ENCODE data around the gene IQSEC1. TPM values are rescaled to one million over a fixed set of nuclear protein-coding genes. Genes with fewer than 3 reads are reported as not detected.
A peak's percentile ranks its signal among the peaks of the same experiment; 100 is the strongest.

The IQSEC1 gene
- total RNA-seq, 2 experiments from 2014 or later = 36.8 to 40.4 TPM

DNA sequence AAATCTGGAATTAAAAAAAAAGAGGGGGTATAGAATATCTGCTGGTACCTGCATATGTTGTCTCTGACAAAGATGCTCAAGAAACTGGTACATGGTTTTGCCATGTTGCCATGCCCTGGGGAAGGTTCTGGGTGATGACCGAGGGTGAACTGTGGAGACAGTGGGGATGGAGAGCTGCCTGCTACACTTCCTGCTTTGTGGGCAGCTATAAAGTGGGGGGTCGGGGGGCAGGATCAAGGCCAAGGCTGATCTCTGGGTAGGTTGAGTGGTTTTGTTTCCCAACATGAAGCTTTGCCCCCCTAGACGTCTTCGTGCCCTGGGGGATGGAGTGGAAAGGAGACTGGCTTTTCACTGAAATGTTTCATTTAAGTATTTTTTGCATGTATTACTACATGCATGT lies 74.6 kb downstream of the IQSEC1 start:
- H3K36me3 Mint-ChIP-seq (ENCODE audit: low read depth) = peaks cover 28% of the 10 kb centered on the region
- H3K27ac Mint-ChIP-seq = no peak overlapping the region
- H3K27me3 Mint-ChIP-seq = no peaks in the 10 kb centered on the region
- peaks cover 64% of the 10 kb centered on the region for H3K4me1 Mint-ChIP-seq
- intact Hi-C loops (cut with DNase I, micrococcal nuclease) = loop anchor here in 1 of 2 experiments (5.0 kb wide), 2 partner anchors 419 to 441 kb away; partner anchors contain the start of gene MKRN2
- no peaks in the 10 kb centered on the region for H3K9me3 Mint-ChIP-seq (ENCODE audit: low read depth)
- H3K4me3 Mint-ChIP-seq = no peak overlapping the region
- ATAC-seq (no peak), DNase-seq (no peak)
- ChIA-PET POLR2A (no interaction called here), CTCF (interaction anchor here (0.6 to 1.9 kb wide), 4 partner anchors 10 to 121 kb away, joined by 3 to 5 read pairs (median 5); no protein-coding TSS in a partner anchor)

DNA sequence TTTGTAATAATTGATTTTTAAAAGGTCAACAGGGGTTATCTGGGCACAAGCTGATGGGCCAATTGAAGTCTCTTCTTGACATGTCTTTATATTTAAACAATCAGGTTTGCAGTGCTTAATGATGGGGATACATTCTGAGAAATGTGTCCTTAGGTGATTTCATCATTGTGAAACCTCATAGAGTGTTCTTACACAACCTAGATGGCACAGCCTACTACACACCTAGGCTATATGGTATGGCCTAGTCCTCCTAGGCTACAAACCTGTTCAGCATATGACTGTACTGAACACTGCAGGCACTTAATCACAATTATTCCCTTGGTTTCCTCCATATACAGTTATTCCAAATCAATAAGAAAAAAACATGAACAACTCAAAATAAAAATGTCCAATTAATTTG lies 75.8 kb downstream of the IQSEC1 start:
- CTCF ChIA-PET = interaction anchor here (0.6 kb wide), 1 partner anchor 124 kb away, joined by 3 read pairs; no protein-coding TSS in a partner anchor
- DNase-seq (no peak), ATAC-seq (no peak)
- H3K4me3 Mint-ChIP-seq = no peak overlapping the region
- peaks cover 25% of the 10 kb centered on the region for H3K36me3 Mint-ChIP-seq (ENCODE audit: low read depth)
- H3K4me1 Mint-ChIP-seq = peaks cover 59% of the 10 kb centered on the region
- intact Hi-C loops (cut with DNase I, micrococcal nuclease) = loop anchor here in 1 of 2 experiments (5.0 kb wide), 2 partner anchors 420 to 440 kb away; partner anchors contain the start of gene MKRN2
- POLR2A ChIA-PET = no interaction called here
- H3K9me3 Mint-ChIP-seq (ENCODE audit: low read depth) = no peaks in the 10 kb centered on the region
- no peak overlapping the region for H3K27ac Mint-ChIP-seq
- H3K27me3 Mint-ChIP-seq = no peaks in the 10 kb centered on the region

GRCh38 chr3:12996181-12996506 lies 77.1 kb downstream of the IQSEC1 start:
- ATAC-seq (no peak), DNase-seq (no peak)
- Mint-ChIP-seq H3K27me3 (no peaks in the 10 kb centered on the region), H3K36me3 (ENCODE audit: low read depth) (peaks cover 16% of the 10 kb centered on the region), H3K9me3 (ENCODE audit: low read depth) (no peaks in the 10 kb centered on the region), H3K4me3 (no peak overlapping the region), H3K4me1 (peaks cover 56% of the 10 kb centered on the region), H3K27ac (no peak overlapping the region)
- POLR2A ChIA-PET = interaction anchor here (1.7 kb wide), 1 partner anchor 16 kb away, joined by 6 read pairs; no protein-coding TSS in a partner anchor
- CTCF ChIA-PET = interaction anchor here (0.6 to 4.0 kb wide), 12 partner anchors 10 to 276 kb away, joined by 3 to 32 read pairs (median 4); no protein-coding TSS in a partner anchor
- intact Hi-C loops (cut with DNase I, micrococcal nuclease) = loop anchor here in 1 of 2 experiments (5.0 kb wide), 2 partner anchors 421 to 439 kb away; partner anchors contain the start of gene MKRN2

GRCh38 chr3:12995389-12996180 lies 77.6 kb downstream of the IQSEC1 start:
- ChIA-PET CTCF (interaction anchor here (0.6 to 4.0 kb wide), 19 partner anchors 10 to 446 kb away, joined by 3 to 32 read pairs (median 3); partner anchors contain the start of gene IQSEC1), POLR2A (interaction anchor here (1.3 to 1.7 kb wide), 2 partner anchors 15 to 16 kb away, joined by 4 to 6 read pairs; no protein-coding TSS in a partner anchor)
- Mint-ChIP-seq H3K4me3 (peak overlapping the region; percentile 90), H3K27me3 (no peaks in the 10 kb centered on the region), H3K9me3 (ENCODE audit: low read depth) (no peaks in the 10 kb centered on the region), H3K4me1 (peaks cover 58% of the 10 kb centered on the region), H3K36me3 (ENCODE audit: low read depth) (peaks cover 14% of the 10 kb centered on the region), H3K27ac (peak overlapping the region; percentile 79)
- DNase-seq (no peak), ATAC-seq (peak; percentile 1)
- intact Hi-C loops (cut with DNase I, micrococcal nuclease) = loop anchor here (1.0 to 5.0 kb wide), 6 partner anchors 15 to 438 kb away; partner anchors contain the start of gene MKRN2 (in 1 of the 2)

DNA sequence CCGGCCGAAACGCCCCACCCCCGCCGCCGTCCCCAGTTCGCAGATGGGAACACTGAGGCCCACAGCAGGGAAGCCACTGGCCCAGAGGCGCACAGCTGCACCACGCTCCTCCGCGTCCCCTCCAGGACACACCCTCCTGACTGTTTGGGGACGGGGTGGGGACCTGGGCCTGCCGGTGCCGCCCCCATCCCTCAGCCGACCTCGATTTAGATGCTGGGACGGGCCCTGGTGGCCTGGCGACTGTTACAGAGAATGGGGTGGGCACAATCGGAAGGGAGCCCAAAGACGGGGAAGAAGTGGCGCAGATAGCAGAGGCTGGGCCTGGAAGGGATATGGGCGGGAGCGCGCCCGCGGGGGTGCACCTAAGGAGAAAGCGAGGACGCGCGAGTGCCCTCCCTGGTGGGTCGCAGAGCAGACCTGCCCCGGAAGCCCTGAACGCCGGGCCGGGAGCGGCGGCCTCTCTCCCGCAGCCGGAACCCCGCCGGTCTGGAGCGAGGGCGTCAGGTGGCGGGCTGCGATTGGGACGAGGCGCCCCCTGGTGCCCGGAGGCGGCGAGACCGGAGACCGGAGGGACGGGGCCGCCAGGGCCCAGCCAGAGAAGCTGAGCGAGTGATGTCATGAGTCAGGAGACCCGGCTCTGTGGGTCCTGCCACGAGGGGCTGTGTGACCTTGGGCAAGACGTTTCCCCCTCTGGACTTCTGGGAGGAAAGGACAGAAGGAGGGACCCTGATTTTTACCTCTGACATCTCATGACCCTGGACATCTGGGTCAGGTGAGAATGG lies 78.4 kb downstream of the IQSEC1 start:
- ATAC-seq (peak; percentile 91), DNase-seq (peak; percentile 93)
- Mint-ChIP-seq H3K4me1 (peaks cover 56% of the 10 kb centered on the region), H3K27ac (peak overlapping the region; percentile 81), H3K9me3 (ENCODE audit: low read depth) (no peaks in the 10 kb centered on the region), H3K36me3 (ENCODE audit: low read depth) (peaks cover 11% of the 10 kb centered on the region), H3K4me3 (peak overlapping the region; percentile 90), H3K27me3 (no peaks in the 10 kb centered on the region)
- intact Hi-C loops (cut with DNase I, micrococcal nuclease) = loop anchor here (1.0 to 5.0 kb wide), 6 partner anchors 16 to 437 kb away; partner anchors contain the start of gene MKRN2 (in 1 of the 2)
- ChIA-PET POLR2A (interaction anchor here (1.3 to 1.7 kb wide), 2 partner anchors 16 to 17 kb away, joined by 4 to 6 read pairs; no protein-coding TSS in a partner anchor), CTCF (interaction anchor here (0.5 to 4.0 kb wide), 18 partner anchors 11 to 889 kb away, joined by 3 to 32 read pairs (median 3); partner anchors contain the start of gene IQSEC1)

DNA sequence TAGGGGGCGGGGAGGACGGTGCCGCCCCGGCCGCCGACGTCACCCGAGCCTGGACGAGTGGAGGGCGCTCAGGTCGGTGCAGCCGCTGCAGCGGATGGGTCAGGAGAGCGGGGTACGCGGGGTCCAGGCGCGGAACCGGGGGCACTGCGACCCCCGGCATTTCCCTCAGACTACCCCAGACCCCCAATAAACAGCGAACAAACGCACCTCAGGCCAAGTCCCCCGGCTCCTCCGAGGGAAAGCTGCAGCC lies 78.9 kb downstream of the IQSEC1 start:
- ATAC-seq (peak; percentile 8), DNase-seq (peak; percentile 45)
- H3K27me3 Mint-ChIP-seq = no peaks in the 10 kb centered on the region
- intact Hi-C loops (cut with DNase I, micrococcal nuclease) = loop anchor here (2.0 kb wide), 2 partner anchors 17 to 125 kb away; no protein-coding TSS in a partner anchor
- H3K9me3 Mint-ChIP-seq (ENCODE audit: low read depth) = no peaks in the 10 kb centered on the region
- peaks cover 11% of the 10 kb centered on the region for H3K36me3 Mint-ChIP-seq (ENCODE audit: low read depth)
- no peak overlapping the region for H3K27ac Mint-ChIP-seq
- ChIA-PET CTCF (interaction anchor here (0.5 to 4.0 kb wide), 6 partner anchors 11 to 890 kb away, joined by 3 to 32 read pairs (median 17); no protein-coding TSS in a partner anchor), POLR2A (interaction anchor here (1.7 kb wide), 1 partner anchor 18 kb away, joined by 6 read pairs; no protein-coding TSS in a partner anchor)
- H3K4me3 Mint-ChIP-seq = peak overlapping the region; percentile 90
- H3K4me1 Mint-ChIP-seq = peaks cover 53% of the 10 kb centered on the region

DNA sequence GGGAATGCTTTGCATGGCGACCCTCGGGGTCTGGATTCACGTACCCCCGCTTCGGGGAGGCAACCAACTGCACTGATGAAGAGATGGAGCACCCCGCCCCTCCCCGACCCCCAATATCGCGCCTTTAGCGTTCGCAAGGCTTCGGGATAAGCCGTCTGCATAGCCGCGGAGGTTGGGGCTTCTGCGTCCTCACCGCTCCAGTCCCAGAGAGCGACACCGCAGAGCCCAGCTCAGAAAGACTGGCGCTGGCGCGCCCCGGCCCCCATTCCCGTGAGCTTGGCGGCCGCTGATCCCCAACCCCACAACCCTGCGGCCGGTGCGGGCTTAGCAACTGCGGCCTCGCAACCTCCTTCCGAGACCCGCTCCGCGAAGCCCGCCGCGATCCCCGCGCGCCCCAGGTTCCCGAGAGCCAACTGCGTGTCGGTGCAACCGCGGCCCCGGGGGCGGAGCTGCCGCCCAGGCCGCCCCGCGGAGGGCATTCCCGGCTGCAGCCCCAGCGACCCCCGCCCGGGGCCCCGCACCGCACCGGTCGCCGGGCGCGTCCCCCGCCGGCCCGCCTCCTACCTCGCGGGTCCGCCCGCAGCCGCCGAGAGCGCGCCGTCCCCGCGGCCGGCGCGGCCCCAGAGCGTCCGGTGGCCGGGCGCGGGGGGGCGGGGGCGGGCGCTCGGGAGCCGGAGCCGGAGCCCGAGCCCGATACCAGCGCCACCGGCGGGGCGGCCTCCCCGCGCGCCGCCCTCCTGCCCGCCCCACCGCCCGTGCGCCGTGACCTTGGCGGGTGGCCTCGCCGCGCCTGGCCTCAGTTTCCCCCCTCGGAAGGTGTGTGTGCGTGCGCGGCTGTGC lies 79.5 kb downstream of the IQSEC1 start:
- no peaks in the 10 kb centered on the region for H3K27me3 Mint-ChIP-seq
- DNase-seq (peak; percentile 49), ATAC-seq (peak; percentile 1)
- H3K9me3 Mint-ChIP-seq (ENCODE audit: low read depth) = no peaks in the 10 kb centered on the region
- intact Hi-C loops (cut with DNase I, micrococcal nuclease) = loop anchor here (2.0 kb wide), 2 partner anchors 17 to 125 kb away; no protein-coding TSS in a partner anchor
- H3K27ac Mint-ChIP-seq = no peak overlapping the region
- H3K4me1 Mint-ChIP-seq = peaks cover 50% of the 10 kb centered on the region
- ChIA-PET CTCF (interaction anchor here (0.5 to 4.0 kb wide), 7 partner anchors 11 to 890 kb away, joined by 3 to 32 read pairs (median 6); no protein-coding TSS in a partner anchor), POLR2A (no interaction called here)
- H3K36me3 Mint-ChIP-seq (ENCODE audit: low read depth) = peaks cover 10% of the 10 kb centered on the region
- H3K4me3 Mint-ChIP-seq = peak overlapping the region; percentile 90

DNA sequence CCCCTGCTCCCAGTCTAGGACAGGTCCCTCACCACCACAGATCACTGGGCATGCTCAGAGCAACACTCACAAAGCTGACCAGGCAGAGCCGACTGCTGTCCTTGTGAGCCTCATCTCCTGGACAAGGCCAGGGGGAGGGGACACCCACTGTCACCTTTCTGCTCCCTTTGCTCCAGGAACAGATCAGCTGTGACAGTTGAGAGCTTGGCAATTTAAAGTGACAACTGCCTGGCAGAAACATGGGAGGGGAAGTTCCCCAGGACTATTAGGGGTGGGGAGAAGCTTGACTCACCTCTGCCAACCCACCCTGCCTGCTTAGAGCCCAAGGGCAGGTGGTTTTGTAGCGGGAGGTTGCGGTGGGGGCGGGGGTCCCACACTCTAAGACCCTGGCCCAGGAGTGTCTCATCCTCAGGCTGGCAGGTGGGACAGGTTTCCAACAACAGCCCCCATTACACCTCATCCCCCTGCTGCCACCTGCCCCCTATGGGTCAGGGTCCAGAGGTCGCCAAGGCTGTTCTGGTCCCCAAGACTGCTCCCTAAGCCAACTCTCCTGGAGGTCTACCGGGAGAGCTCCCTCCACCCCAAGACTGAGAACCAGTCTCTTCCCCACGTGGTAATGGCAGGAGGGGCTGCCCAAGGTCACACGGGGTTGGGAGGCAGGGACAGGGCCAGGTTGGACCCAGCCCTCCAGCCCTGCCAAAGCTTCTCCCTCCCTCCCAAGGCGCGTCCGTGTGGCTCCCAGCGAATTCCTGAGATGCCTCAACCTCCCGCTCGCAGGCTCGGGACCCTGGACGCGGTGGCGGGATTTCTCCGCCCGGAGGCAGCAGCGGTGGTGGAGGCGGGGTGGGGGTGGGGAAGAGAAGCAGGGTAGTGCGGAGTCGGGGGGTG lies 80.4 kb downstream of the IQSEC1 start:
- intact Hi-C loops (cut with DNase I, micrococcal nuclease) = no loop called here
- Mint-ChIP-seq H3K4me3 (peak overlapping the region; percentile 57), H3K27ac (no peak overlapping the region), H3K36me3 (ENCODE audit: low read depth) (peaks cover 5% of the 10 kb centered on the region), H3K27me3 (no peaks in the 10 kb centered on the region), H3K4me1 (peaks cover 47% of the 10 kb centered on the region), H3K9me3 (ENCODE audit: low read depth) (no peaks in the 10 kb centered on the region)
- no peak for ATAC-seq
- DNase-seq = no peak
- POLR2A ChIA-PET = no interaction called here
- CTCF ChIA-PET = interaction anchor here (0.6 to 4.0 kb wide), 5 partner anchors 9 to 492 kb away, joined by 3 to 32 read pairs (median 4); no protein-coding TSS in a partner anchor

- no peak for ATAC-seq
- Mint-ChIP-seq H3K4me3 (no peak overlapping the region), H3K9me3 (ENCODE audit: low read depth) (no peaks in the 10 kb centered on the region), H3K36me3 (ENCODE audit: low read depth) (peaks cover 5% of the 10 kb centered on the region), H3K4me1 (peaks cover 39% of the 10 kb centered on the region), H3K27me3 (no peaks in the 10 kb centered on the region), H3K27ac (no peak overlapping the region)
- ChIA-PET POLR2A (no interaction called here), CTCF (no interaction called here)
- intact Hi-C loops (cut with DNase I, micrococcal nuclease) = no loop called here
- no peak for DNase-seq
Measured at GRCh38 chr3:12991861-12992281, 81.4 kb downstream of the IQSEC1 start.

DNA sequence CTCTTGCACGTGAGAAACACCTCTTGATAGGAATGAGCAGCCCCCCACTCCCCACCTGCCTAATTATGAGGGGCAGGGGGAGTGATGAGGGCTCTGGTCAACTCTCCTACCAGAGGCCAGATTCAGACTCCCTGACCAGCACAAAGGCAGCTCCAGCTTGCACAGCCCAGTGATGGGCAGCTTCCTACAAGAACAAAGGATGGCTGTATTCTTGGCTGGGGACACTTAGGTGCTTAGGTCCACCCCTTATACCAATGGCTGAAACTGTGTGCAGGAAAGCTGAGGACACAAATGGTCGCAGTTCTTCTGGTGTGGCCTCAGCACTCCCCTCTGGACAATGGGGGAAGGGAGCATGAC lies 81.8 kb downstream of the IQSEC1 start:
- no peak overlapping the region for H3K27ac Mint-ChIP-seq
- H3K36me3 Mint-ChIP-seq (ENCODE audit: low read depth) = peaks cover 4% of the 10 kb centered on the region
- ATAC-seq = no peak
- ChIA-PET CTCF (no interaction called here), POLR2A (no interaction called here)
- no peaks in the 10 kb centered on the region for H3K9me3 Mint-ChIP-seq (ENCODE audit: low read depth)
- H3K4me3 Mint-ChIP-seq = no peak overlapping the region
- intact Hi-C loops (cut with DNase I, micrococcal nuclease) = no loop called here
- peaks cover 35% of the 10 kb centered on the region for H3K4me1 Mint-ChIP-seq
- no peaks in the 10 kb centered on the region for H3K27me3 Mint-ChIP-seq
- no peak for DNase-seq

Measured in activated CD4-positive, alpha-beta T cell treated with anti-CD3 and anti-CD28 coated beads for 36 hours (primary cell).